Fibroblast of the aortic adventitia (primary cell): Measurements from ENCODE around the gene RNF2. TPM values are rescaled to one million over a fixed set of nuclear protein-coding genes. Genes with fewer than 3 reads are reported as not detected.

Source experiments
- DNase-seq: peaks from one replicate; pipeline ENCODE4 v3.0.0-alpha.2; 2010; ENCODE audit warnings: low read depth
- H3K4me3 ChIP-seq: 2 replicates; pipeline ENCODE4 v1.5.1; 2011; ENCODE audit warnings: low read depth, mild to moderate bottlenecking, control low read depth, low read length, moderate library complexity
- CTCF ChIP-seq: IDR thresholded peaks from 2 replicates; pipeline ENCODE4 v1.5.1; 2011; ENCODE audit warnings: mild to moderate bottlenecking, low read length, control low read depth, inconsistent platforms; ENCODE audit not compliant: insufficient read depth
- small RNA-seq: library from RNA; depleted of rRNA; stranded (forward); fragments of <200 nt; gene quantifications from one replicate; pipeline ENCODE3, GENCODE V24; 2012
- total RNA-seq: library from RNA; depleted of rRNA; stranded (reverse); fragments of >200 nt; gene quantifications from 2 replicates; pipeline ENCODE4 v1.2.3, GENCODE V29; 2012; ENCODE audit warnings: low replicate concordance

RNF2 gene
- total RNA-seq, 1 donor = 27.0 TPM

GRCh38 chr1:185144233-185144632, 98.9 kb downstream of the RNF2 start:
- DNase-seq = peak; percentile 61
- H3K4me3 ChIP-seq = no peak overlapping the region
- no peak for TF ChIP-seq CTCF

GRCh38 chr1:185151215-185151614, 105.9 kb downstream of the RNF2 start:
- no peak for DNase-seq
- TF ChIP-seq CTCF = no peak
- H3K4me3 ChIP-seq = no peak overlapping the region

Small RNA genes within 50 kb of the gene (small RNA-seq; reads per million reads assigned to genes)
- gene RNA5SP72 = not detected

Other genes with a start within 250 kb of the RNF2 start
- 121 and 131 TPM in 2 replicates for gene NIBAN1, start 71.0 kb upstream of the RNF2 start, total RNA-seq
- gene TRMT1L, start 111.4 kb downstream of the RNF2 start, total RNA-seq = 16.7 and 22.6 TPM in 2 replicates
- gene SWT1, start 111.6 kb downstream of the RNF2 start, total RNA-seq = 8.1 and 9.2 TPM in 2 replicates